RWPE2 (cell line): ENCODE data around the gene TBX21.
A peak's percentile ranks its signal among the peaks of the same experiment; 100 is the strongest.

ENCODE experiments used
- ATAC-seq: fragments of 200-7000 bp; cut with Tn5 transposase; 3 replicates; pipeline ENCODE4 v1.9.1; 2021; ENCODE audit warnings: low read depth
- DNase-seq: peaks from one replicate; pipeline ENCODE4 v3.0.0-alpha.2; 2020; ENCODE audit warnings: low spot score
- H3K27ac ChIP-seq: fragments of 450-650 bp; 2 replicates; pipeline ENCODE4 v1.5.1; 2017; ENCODE audit warnings: mild to moderate bottlenecking; ENCODE audit not compliant: poor library complexity, severe bottlenecking
- H3K27me3 ChIP-seq: fragments of 250-450 bp; sonication (Bioruptor Pico); 2 replicates; pipeline ENCODE4 v1.5.1; 2021; ENCODE audit warnings: mild to moderate bottlenecking, moderate library complexity; ENCODE audit not compliant: insufficient read depth, poor library complexity, severe bottlenecking
- H3K36me3 ChIP-seq: fragments of 250-450 bp; sonication (Bioruptor Pico); 2 replicates; pipeline ENCODE4 v1.5.1; 2020; ENCODE audit warnings: low read depth, mild to moderate bottlenecking, moderate library complexity
- H3K4me1 ChIP-seq: fragments of 250-450 bp; sonication (Bioruptor Pico); 2 replicates; pipeline ENCODE4 v1.5.1; 2021; ENCODE audit warnings: mild to moderate bottlenecking, moderate library complexity; ENCODE audit not compliant: insufficient read depth, poor library complexity, severe bottlenecking
- H3K4me3 ChIP-seq: fragments of 250-450 bp; sonication (Bioruptor Pico); 2 replicates; pipeline ENCODE4 v1.5.1; 2021; ENCODE audit warnings: mild to moderate bottlenecking, moderate library complexity; ENCODE audit not compliant: severe bottlenecking
- H3K9me3 ChIP-seq: fragments of 250-450 bp; sonication (Bioruptor Pico); 2 replicates; pipeline ENCODE4 v1.5.1; 2021; ENCODE audit warnings: mild to moderate bottlenecking, moderate library complexity; ENCODE audit not compliant: severe bottlenecking
- TF ChIP-seq, protein P1 (sequence below): fragments of 450-650 bp; IDR thresholded peaks from one replicate; pipeline ENCODE4 v1.5.1; 2017; ENCODE audit warnings: mild to moderate bottlenecking, moderate library complexity; ENCODE audit not compliant: poor library complexity, severe bottlenecking

Gene TBX21

GRCh38 chr17:47785538-47786123 is 52.6 kb downstream of the TBX21 start:
- Histone ChIP-seq H3K4me1 (no peaks in the 10 kb centered on the region), H3K27ac (no peak overlapping the region), H3K9me3 (no peaks in the 10 kb centered on the region), H3K4me3 (no peak overlapping the region), H3K36me3 (no peaks in the 10 kb centered on the region), H3K27me3 (peaks cover 43% of the 10 kb centered on the region)
- ATAC-seq (no peak), DNase-seq (no peak)
- TF ChIP-seq, protein P1, sequence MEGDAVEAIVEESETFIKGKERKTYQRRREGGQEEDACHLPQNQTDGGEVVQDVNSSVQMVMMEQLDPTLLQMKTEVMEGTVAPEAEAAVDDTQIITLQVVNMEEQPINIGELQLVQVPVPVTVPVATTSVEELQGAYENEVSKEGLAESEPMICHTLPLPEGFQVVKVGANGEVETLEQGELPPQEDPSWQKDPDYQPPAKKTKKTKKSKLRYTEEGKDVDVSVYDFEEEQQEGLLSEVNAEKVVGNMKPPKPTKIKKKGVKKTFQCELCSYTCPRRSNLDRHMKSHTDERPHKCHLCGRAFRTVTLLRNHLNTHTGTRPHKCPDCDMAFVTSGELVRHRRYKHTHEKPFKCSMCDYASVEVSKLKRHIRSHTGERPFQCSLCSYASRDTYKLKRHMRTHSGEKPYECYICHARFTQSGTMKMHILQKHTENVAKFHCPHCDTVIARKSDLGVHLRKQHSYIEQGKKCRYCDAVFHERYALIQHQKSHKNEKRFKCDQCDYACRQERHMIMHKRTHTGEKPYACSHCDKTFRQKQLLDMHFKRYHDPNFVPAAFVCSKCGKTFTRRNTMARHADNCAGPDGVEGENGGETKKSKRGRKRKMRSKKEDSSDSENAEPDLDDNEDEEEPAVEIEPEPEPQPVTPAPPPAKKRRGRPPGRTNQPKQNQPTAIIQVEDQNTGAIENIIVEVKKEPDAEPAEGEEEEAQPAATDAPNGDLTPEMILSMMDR: no peak

GRCh38 chr17:47789611-47790561 is 56.9 kb downstream of the TBX21 start:
- ATAC-seq (peak; percentile 94), DNase-seq (no peak)
- no peaks in the 10 kb centered on the region for H3K4me1 ChIP-seq
- no peaks in the 10 kb centered on the region for H3K36me3 ChIP-seq
- TF ChIP-seq, protein P1: peak; percentile 65
- H3K4me3 ChIP-seq: peak overlapping the region; percentile 18
- H3K27ac ChIP-seq: no peak overlapping the region
- H3K27me3 ChIP-seq: peaks cover 83% of the 10 kb centered on the region
- H3K9me3 ChIP-seq: no peaks in the 10 kb centered on the region

DNA sequence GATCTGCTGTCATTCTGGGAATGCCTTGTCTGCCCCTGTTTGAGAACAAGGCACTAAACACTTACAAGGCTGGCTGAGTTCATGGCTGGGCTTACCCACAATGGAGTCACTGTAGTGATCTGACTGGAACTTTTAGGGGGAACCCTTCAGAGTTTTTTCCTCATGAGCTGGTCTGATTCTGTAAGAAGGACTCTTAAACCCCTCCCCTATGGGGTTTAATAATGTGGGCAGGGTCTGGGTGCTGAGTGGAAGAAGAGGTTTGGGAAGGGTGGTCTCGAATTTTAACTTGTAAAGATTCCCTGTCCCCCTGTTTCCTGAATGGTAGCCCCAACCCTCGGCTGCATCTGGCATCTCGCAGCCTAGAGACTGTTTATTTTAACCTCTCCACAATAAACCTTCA is 58.0 kb downstream of the TBX21 start:
- Histone ChIP-seq H3K36me3 (no peaks in the 10 kb centered on the region), H3K4me3 (no peak overlapping the region), H3K27me3 (peaks cover 94% of the 10 kb centered on the region), H3K4me1 (no peaks in the 10 kb centered on the region), H3K9me3 (no peaks in the 10 kb centered on the region), H3K27ac (no peak overlapping the region)
- TF ChIP-seq, protein P1: no peak
- no peak for ATAC-seq
- DNase-seq: no peak

DNA sequence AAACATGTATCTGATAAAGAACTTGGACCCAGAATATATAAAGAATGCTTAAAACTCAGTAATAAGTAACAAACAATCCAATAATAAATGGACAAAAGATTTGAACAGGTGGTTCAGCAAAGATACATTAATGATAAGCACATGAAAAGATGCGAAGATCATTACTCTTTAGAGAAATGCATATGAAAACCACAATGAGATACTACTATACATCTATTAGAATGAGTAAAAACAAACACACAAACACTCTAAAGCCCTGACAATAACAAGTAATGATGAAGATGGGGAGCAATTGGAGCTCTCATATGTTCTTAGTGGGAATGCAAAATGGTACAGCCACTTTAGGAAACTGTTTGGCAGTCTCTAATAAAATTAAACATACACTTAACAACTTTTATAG is 59.4 kb downstream of the TBX21 start:
- Histone ChIP-seq H3K36me3 (no peaks in the 10 kb centered on the region), H3K4me1 (no peaks in the 10 kb centered on the region), H3K27me3 (peaks cover 82% of the 10 kb centered on the region), H3K27ac (no peak overlapping the region), H3K4me3 (no peak overlapping the region), H3K9me3 (no peaks in the 10 kb centered on the region)
- TF ChIP-seq, protein P1: no peak
- no peak for DNase-seq
- ATAC-seq: no peak
